Measurements from ENCODE around the gene LRRFIP1.
"Not testable (repeated sequence)": the region's sequence is repeated elsewhere in the genome, so short reads cannot be mapped to it uniquely, and the experiment has no call there.

The LRRFIP1 gene

GRCh38 chr2:237682856-237683670 lies 55.7 kb downstream of the LRRFIP1 start:
- no peak for DNase-seq (ENCODE audit: low read depth in 2 of 2)

- DNase-seq (ENCODE audit: low read depth in 2 of 2) = no peak
These were observed 58.0 kb downstream of the LRRFIP1 start for GRCh38 chr2:237685408-237685807.

- no peak for DNase-seq (ENCODE audit: low read depth in 2 of 2)
These were observed 59.3 kb downstream of the LRRFIP1 start for GRCh38 chr2:237686659-237687136.

GRCh38 chr2:237688081-237688480 lies 60.7 kb downstream of the LRRFIP1 start:
- no peak for DNase-seq (ENCODE audit: low read depth in 2 of 2)

- DNase-seq (ENCODE audit: low read depth in 2 of 2) = not testable (repeated sequence)
These were observed 61.2 kb downstream of the LRRFIP1 start for GRCh38 chr2:237688541-237688940.

GRCh38 chr2:237689336-237690131 lies 62.1 kb downstream of the LRRFIP1 start:
- DNase-seq (ENCODE audit: low read depth in 2 of 2) = no peak

GRCh38 chr2:237691029-237691907 lies 63.9 kb downstream of the LRRFIP1 start:
- DNase-seq (ENCODE audit: low read depth in 2 of 2) = no peak

GRCh38 chr2:237691908-237692600 lies 64.7 kb downstream of the LRRFIP1 start:
- DNase-seq (ENCODE audit: low read depth in 2 of 2) = peak; percentile 83 to 91

GRCh38 chr2:237692601-237693290 lies 65.4 kb downstream of the LRRFIP1 start:
- no peak for DNase-seq (ENCODE audit: low read depth in 2 of 2)

- no peak for DNase-seq (ENCODE audit: low read depth in 2 of 2)
These were observed 66.1 kb downstream of the LRRFIP1 start for GRCh38 chr2:237693291-237693994.

GRCh38 chr2:237694415-237695194 lies 67.2 kb downstream of the LRRFIP1 start:
- DNase-seq (ENCODE audit: low read depth in 2 of 2) = no peak

GRCh38 chr2:237695201-237695780 lies 67.9 kb downstream of the LRRFIP1 start:
- no peak for DNase-seq (ENCODE audit: low read depth in 2 of 2)

GRCh38 chr2:237696461-237696860 lies 69.1 kb downstream of the LRRFIP1 start:
- DNase-seq (ENCODE audit: low read depth in 2 of 2) = no peak

GRCh38 chr2:237697586-237698357 lies 70.4 kb downstream of the LRRFIP1 start:
- DNase-seq (ENCODE audit: low read depth in 2 of 2) = no peak

- no peak for DNase-seq (ENCODE audit: low read depth in 2 of 2)
These were observed 70.9 kb downstream of the LRRFIP1 start for GRCh38 chr2:237698358-237698694.

- no peak for DNase-seq (ENCODE audit: low read depth in 2 of 2)
These were observed 72.6 kb downstream of the LRRFIP1 start for GRCh38 chr2:237699870-237700511.

GRCh38 chr2:237700512-237701032 lies 73.2 kb downstream of the LRRFIP1 start:
- DNase-seq (ENCODE audit: low read depth in 2 of 2) = peak; percentile 65 to 82
